Stimulated activated CD4-positive, alpha-beta T cell treated with anti-CD3 and anti-CD28 coated beads, Interleukin-1b, Interleukin-23, amount 100 ng/mL, for 24 hours (primary cell): ENCODE measurements around the gene PTPRU.
"Not testable (repeated sequence)": the region's sequence is repeated elsewhere in the genome, so short reads cannot be mapped to it uniquely, and the experiment has no call there.

Experiments
- DNase-seq, 4 experiments: peaks; one replicate each; pipeline ENCODE4 v3.0.0-alpha.2; 2020; ENCODE audit warnings: low read depth in 4 of 4, low spot score in 1 of 4

PTPRU gene

DNA sequence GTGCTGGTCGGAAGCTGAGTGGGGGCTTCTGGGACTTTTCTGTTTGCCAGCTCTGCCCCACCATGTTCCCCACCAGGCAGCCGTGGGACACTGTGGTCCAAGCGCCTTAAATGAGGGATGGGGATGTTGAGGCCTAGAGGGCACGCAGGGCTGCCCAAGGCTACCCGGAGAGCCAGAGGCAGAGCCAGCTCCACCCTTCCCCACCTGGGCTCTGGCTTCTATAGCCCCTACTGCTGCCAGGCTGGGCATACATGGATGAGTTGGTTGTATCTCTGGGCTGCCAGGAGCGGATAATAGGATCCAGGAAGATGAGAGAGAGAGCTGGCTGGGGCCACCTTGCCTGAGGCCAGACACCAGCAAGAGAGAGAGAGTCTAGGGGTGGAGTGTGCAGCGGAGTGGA is 49.4 kb downstream of the PTPRU start:
- DNase-seq, result no peak

DNA sequence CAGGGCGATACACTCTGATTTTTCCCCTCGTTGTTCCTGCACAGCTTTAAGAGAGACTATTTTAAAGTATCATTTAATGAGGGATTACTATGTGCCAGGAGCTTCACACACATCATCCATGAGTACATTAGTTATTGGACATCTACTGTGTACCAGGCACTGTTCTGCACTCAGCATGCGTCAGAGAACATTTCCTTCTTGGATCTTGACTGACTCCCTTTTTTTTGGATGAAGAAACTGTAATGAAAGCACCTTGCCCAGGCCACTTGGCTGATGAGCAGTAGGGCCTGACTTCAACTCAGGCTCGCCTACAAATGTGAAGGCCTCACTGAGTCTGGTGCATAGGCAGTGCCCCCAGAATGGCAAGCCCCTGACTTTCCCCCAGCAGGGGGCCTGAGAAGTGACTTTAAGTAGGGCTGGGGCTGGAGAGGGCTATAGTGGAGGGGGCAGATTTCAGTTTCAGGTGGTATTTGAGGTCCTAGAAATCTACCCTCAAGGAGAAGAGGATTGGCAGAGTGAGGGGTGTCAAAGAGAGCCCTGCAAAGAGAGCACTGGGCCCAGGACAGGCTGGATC is 50.0 kb downstream of the PTPRU start:
- DNase-seq, result no peak

DNA sequence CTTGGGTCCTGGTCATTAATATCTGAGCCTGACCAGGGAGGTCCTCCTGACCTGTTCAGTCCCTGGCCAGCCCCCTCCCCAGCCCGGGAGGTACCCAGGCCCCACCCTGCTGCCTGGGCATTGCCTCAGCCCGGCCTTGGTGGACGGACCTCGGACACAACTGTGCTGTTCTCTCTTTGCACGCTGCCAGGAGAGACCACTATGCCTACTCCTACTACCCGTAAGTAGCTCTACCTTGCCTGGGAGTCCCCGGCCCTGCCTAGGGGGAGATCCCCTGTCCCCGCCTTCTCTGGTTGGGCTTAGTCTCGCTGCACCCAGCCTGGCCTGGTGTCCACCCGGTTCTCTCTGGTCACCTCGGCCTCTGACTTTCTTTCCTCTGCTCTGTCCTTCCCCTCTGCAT is 53.2 kb downstream of the PTPRU start:
- no peak for DNase-seq

DNA sequence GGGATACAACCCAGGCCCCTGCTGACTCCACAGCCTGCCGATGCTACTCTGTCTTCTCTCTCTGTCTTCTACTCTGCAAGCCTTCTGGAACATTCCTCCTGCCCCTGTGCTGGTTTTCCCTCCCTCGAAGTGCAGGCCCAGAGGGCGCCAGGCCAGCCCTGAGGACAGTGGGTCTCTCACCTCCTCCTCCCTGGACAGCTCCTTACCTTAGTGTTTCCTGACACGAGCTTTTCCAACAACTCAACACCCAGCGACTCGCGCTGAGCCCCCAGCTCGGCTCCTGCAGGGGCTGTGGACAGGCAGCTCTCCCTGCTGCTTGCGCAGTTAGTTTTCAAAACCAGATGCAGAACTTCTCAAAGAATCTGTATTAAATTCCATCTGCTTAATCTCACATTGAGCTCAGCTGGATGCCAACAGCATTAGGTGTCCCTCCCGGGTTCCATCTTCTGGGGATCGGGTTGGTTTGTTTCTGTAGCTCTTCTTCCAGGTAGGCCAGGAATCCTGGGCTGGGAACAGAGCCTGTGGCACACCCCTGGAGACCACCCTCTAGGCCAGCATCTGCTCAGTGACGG is 54.2 kb downstream of the PTPRU start:
- DNase-seq, result no peak

DNA sequence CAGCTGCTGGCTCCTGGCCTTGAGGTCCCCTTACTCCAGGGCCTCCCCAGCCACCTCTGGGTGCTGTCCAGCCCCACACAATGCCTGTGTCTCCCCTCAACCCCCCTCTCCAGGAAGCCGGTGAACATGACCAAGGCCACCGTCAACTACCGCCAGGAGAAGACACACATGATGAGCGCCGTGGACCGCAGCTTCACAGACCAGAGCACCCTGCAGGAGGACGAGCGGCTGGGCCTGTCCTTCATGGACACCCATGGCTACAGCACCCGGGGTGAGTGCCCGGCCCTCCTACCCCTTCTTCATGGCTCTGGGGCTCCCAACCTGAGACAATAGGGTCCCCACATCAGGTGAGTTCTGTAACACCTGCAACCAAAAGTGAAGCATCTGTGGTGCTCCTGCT is 55.4 kb downstream of the PTPRU start:
- no peak for DNase-seq

DNA sequence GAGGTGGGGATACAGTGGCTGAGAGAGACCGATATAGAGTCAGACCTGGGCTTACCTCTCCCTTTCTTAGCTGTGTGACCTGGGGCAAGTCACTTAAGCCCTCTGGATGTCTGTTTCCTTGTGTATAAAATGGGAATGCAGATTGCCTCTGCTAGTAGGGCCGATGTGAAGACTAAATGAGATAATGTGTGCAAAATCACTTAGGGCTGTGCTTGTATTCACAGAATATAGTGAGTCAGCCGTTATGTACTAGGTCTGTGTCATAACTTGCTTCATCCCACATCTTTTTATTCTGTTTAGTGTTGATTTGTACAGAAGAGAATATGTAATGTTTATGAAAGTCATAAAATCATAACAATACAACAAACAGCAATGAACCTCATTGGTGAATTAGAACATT is 56.0 kb downstream of the PTPRU start:
- DNase-seq, result no peak

DNA sequence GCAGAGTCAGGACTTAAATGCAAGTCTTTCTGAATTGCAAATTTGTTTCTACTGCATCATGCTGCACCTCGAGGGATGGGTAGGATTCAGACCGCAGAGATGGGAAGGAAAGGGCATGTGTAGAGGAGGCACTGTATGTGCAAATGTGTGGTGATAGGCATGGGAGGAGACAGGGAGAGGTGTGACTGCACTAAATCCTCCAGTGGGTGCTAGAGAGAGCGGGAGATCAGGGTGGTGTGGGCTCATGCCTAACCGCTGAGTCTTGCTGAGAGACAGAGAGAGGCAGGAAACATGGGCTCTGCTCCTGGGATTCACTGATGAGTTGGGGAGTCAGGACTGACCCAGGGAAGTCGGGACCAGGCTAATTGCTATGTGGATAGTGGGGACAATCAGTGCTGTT is 61.1 kb downstream of the PTPRU start:
- no peak for DNase-seq

DNA sequence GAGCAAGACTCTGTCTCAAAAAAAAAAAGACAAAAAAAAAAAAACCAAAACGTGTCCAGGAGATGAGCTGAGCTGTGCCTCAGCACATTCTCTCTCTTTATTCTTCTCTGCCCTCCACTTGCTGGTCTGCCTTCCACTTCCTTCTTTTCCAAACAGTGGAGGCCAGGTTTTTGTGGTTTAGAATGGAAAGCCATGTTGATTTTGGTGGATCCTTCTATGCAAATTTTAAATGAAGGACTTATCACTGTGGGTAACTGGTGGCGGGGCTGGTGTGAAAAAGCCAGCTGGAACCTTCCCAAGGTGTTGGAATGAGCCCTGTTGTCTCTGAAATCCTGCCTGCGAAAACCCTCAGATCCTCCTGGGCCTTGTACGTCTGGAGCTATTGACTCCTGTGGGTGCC is 61.9 kb downstream of the PTPRU start:
- DNase-seq, result no peak

DNA sequence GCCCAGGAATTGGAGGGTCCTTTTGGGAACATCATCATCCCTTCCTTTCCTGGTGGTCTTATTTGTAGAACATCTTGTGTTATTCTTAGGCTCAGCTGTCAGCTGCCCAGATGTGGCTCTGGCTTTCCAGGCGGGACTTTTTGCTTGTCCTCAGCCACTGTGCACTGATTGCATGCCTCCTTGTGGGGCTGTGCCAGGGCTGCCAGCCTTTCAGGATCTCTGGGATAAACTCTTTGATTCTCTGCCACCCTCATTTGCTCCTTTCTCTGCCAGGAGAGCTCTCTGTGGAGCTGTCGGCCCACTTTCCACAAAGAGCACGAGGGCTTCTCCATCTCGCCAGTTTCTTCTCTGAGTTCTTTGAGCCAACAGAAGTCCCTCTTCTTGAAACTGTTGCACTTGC is 63.1 kb downstream of the PTPRU start:
- DNase-seq, result no peak

DNA sequence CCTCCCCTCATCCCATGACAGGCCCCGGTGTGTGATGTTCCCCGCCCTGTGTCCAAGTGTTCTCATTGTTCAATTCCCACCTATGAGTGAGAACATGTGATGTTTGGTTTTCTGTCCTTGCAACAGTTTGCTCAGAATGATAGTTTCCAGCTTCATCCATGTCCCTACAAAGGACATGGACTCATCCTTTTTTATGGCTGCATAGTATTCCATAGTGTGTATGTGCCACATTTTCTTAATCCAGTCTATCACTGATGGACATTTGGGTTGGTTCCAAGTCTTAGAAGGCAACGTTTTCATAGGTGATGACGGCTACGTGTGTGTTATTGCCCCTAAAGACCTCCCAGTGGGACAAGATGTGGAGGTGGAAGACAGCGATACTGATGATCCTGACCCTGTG is 65.4 kb downstream of the PTPRU start:
- DNase-seq, result not testable (repeated sequence)

DNA sequence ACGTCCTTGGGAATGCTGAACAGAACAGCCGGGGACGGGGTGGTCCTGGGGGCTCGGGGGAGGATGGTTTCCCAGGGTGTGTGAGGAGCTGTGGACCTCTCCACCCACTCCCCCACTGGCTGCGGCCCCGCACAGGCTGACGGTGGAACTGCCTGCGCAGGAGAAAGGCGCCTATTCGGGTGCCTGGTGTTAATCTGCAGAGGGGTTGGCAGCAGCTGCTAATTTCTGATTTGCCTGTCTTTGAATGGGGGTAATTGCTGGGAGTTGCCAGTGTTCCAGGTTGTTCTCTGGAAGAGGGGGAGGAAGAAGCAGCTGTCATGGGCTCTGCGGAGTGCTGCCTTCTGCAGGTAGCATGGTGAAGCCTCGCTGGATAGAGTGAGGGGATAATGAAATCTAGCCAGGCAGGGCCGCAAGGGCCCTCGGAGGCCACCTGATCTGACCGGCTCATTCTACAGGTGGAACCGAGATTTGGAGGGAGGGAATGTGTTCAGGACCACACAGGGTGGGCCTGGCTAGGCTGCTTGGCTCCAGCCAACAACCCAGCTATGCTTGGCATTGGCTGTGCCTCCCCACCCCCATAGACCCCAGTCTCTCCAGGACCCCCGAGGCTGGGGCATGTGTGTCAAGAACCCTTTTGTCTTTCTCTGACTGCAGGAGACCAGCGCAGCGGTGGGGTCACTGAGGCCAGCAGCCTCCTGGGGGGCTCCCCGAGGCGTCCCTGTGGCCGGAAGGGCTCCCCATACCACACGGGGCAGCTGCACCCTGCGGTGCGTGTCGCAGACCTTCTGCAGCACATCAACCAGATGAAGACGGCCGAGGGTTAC is 67.1 kb downstream of the PTPRU start:
- DNase-seq, result no peak

DNA sequence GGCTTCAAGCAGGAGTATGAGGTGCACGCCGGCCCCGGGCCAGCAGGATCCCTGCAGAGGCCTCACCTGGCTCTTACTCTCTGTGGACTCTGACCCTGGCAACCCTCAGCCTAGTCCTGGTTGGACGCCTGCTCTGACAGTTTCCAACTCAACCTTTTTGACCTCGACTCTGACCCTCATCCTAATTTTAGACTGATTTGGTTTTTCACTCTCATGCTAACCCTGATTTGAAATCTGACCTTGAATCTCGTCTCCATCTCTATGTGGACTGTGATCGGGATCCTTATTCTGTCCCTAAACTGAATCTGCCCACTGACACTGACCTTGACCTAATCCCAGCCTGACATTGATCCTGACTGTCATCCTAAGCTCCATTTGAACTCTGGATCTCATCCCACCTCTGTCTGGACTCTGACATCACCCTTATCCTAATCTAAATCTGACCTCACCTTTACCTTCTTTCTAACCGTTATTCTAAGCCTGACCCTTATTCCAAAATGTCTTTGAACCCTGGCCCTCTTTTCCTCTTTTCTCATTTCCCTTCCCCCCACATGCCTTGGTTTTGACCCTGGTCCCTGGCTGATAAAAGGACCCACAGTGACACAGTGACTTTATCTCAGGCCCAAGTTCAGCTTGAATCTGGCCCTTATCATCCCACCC is 67.8 kb downstream of the PTPRU start:
- DNase-seq, result no peak

DNA sequence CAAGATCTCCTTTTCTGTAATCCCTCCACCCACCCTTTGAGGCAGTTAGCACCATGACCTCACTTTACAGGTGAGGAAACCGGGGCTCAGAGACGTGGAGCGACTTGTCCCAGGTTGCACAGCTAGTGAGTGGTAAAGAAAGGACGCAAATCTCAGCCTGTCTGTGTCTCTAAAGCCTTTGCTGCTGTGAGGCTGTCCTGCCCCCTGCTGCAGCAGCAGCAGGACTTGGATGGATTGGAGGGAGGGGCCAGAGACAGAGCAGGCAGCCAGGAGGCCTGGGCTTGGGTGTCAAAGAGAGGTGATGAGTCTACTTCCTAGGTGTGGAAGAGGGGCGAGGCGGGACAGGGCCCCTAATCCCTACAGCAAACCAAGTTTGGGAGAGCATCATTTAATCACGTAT is 69.6 kb downstream of the PTPRU start:
- no peak for DNase-seq

DNA sequence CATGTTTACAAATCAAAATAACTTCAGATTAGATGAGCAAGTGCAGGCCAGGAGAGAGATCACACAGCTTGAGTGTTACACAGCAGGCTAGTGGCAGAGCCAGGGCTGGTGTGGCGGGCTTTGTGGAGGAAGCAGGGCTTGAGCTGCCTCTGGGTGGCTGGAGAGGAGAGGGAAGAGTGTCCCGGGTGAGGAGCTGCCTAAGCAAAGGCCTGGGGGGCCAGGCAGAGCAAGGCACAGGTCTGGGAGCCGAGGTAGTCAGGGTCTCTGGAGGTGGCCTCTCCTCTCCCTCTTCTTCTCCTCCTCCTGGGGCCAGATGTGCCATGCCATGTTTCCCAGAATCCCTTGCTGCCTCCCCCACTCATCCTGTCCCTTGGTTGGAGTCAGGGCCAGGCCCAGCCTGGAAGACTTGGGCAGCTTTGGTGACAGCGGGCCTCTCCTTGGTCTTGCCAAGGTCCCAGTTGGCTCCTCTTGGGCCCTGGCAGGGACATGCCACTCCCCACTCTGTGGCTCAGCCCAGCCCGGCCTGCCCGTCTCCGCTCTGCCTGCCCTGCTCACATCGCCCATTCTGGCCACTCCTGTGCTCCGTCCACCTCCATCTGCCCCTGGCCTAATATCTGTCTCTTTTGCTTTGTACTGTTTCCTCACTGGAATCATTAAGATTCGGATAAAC is 70.3 kb downstream of the PTPRU start:
- no peak for DNase-seq

DNA sequence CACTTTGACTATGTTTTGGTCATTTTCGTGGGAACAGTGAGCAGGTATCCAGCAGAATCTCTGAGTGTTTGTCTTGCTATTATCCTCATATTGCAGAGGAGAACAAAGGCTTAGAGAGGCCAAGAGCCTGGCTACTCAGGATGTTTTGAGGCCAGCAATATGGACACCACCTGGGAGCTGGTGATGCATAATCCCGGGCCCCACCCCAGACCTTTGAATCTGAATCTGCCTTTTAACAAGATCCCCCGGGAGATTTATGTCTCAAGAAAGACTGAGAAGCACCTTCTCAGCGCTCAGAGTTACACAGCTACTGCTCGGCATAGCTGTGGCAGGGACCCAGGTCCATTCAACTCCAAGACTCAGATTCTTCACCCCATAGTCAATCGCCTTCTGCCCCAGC is 72.8 kb downstream of the PTPRU start:
- DNase-seq, result no peak

DNA sequence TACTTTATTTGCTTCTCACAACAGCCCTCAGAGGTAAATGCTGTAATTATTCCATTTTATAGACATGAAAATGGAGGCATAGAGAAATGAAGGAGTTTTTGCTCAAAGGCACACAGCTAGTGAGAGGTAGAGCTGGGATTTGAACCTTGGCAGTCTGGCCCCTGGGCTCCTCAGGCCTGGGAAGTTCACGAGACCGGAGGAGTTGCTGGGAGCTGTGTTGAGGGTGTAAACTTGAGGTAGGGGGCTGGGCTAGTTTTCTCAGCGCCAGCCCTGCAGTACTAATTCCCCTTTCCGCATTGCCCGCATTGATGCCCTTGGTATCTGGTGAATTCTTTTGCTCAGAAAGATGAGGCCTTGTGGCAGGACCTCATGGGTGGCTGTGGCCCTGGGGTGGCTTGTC is 73.3 kb downstream of the PTPRU start:
- no peak for DNase-seq

DNA sequence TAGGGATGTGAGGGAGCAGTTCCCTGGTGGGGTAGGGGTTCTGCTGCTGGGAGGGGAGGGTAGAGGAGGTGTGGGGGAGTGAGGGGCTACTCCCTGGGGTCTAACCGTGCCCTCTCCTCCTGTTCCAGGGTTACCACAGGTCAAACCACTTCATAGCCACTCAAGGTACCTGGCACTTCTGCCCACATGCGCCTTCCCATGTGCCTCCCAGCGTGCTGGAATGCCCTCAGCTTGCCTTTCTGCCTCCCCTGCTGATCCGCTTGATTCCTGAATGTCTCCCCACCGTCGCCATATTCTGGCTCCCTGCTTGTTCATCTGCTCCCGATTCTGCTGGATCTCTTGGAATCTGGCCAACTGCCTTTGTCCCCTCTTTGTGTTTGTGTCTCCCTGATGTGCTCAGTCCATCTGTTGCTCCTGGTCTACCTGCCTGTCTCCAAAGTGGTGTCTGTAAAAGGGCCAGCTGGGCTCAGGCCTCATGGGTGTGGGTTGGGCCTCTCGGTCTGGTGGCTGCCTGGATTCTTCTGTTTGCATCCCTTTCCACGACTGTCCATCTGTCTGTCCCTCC is 74.4 kb downstream of the PTPRU start:
- no peak for DNase-seq

DNA sequence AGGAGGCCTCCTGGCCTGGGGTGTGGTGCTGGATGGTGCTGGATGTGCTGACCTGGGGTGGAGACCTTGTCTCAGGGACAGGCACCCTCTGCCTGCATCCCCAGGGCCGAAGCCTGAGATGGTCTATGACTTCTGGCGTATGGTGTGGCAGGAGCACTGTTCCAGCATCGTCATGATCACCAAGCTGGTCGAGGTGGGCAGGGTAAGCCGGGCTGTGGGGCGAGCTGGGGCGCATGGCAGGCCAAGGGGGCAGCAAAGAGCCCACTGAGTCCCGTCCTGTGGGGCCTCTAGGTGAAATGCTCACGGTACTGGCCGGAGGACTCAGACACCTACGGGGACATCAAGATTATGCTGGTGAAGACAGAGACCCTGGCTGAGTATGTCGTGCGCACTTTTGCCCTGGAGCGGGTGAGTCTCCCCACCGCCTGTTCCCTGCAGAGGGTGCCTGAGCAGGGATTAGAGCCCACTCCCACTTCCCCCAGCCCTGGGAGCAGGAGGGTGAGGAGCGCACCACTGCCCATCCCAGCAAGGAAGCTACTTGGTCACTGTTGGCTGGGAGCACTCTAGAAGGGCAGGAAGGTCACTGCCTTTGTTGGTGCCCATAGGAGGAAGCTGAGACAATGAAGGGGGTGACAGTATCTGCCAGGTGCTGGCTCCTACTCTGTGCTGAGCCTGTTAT is 75.2 kb downstream of the PTPRU start:
- no peak for DNase-seq

DNA sequence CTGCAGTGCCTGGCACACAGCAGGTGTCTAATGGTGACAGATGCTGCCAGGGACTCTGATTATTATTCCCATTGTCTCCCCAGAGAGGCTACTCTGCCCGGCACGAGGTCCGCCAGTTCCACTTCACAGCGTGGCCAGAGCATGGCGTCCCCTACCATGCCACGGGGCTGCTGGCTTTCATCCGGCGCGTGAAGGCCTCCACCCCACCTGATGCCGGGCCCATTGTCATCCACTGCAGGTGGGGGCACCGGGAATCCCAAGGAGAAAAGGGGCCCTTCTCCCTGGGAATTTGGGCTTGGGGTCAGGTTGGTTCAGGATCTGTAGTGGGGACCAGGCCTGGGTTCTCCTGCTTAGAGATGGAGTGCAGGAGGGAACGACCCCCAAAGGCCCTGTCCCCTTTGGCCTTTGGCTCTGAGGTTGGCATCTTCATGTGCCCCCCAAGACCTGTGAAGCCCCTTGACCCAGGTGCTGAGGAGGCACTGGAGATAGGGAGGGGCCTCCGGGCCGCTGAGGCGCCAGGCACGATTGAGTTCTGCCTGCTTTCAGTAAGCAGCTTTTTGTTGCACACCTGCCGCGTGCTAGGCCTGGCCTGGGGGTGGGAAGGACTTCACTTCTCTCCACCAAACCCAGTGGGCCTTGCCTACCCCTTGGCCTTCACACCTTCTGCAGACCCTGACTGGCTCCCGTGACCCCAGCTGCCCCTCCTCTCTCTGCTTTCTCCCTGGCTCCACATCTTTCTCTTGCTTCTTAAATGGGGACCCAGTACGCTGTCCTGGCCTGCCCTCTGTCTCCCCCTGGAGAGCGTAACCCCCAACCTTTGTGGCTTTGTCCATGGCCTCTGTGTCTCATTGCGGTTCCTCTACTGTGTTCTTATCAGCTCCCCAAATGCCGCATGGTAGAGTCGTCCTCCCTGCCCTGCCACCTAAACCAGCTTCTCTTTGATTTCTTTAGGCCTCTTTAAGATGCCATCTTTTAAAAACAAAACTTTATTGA is 76.4 kb downstream of the PTPRU start:
- no peak for DNase-seq

DNA sequence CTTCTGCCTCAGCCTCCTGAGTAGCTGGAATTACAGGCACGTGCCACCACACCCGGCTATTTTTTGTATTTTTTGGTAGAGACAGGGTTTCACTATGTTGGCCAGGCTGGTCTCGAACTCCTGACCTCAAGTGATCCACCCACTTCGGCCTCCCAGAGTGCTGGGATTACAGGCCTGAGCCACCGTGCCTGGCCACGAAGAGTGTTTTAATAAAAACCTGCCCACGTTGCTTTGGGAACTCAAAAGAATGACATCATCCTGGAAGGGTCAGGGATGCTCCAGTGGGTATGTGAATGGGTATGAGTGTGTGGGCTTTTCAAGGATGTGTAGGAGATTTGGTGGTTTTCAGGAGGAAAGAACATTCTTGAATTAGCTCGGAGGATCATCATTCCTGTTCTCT is 78.4 kb downstream of the PTPRU start:
- DNase-seq, result not testable (repeated sequence)
